ENCODE measurements around the gene MEGF6.

The MEGF6 gene

GRCh38 chr1:3478187-3478586 lies 133.1 kb downstream of the MEGF6 start:
- DNase-seq = no peak

DNA sequence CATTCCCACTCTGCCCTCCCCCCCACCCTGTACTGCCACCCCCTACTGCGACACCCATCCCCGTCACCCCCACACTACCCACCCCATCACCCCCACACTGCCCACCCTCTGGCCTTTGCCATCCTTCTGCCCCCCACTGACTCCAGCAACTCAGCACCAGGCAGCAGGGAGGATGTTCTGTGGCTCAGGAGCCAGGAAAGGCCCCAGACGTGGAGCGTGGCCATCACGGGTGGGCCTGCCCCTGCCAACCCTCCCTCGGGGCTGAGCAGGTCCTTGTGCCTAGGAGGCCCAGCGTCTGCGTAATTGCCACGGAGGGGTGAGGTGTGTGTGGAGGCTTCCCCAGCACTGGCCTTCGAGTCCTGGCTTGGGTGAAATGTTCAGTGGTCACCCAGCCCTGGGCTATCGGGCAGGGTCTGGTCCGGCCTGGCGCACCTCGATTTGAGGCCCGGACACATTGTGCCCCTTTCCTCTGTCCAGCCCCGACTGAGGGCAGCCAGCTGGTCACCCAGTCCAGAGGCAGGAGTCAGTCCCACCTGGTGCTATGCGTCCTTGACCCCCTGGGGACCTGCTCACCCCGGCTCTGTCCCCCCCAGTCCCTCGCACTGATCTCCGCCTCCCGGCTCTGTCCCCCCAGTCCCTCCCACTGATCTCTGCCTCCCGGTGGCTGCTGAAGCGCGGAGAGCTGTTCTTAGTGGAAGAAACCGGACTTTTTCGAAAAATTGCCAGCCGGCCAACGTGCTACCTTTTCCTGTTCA lies 133.9 kb downstream of the MEGF6 start:
- no peak for DNase-seq

DNA sequence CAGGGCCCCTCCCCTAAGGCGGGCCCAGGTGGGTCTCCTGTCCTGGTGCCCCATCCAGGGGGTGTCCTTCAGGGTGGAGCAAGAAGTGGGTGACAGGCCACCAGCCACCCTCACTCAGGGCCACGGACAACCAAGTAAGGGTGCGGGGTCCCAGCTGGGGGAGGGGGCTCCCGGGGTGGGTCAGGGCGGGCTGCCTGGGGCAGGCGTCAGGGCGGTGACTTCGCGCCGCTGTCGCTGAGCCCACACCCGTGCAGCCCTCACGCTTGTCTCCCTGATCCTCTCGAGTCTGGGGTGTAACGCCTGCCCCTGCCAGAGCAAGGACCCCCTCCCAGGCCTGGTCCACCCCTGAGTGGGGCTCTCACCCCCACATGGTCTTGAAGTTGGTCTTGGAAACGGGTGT lies 134.6 kb downstream of the MEGF6 start:
- no peak for DNase-seq

GRCh38 chr1:3475839-3476573 lies 135.3 kb downstream of the MEGF6 start:
- no peak for DNase-seq

- no peak for DNase-seq
Observed at GRCh38 chr1:3474421-3474820, 136.9 kb downstream of the MEGF6 start.

GRCh38 chr1:3474016-3474415 lies 137.3 kb downstream of the MEGF6 start:
- no peak for DNase-seq

GRCh38 chr1:3473381-3473844 lies 137.9 kb downstream of the MEGF6 start:
- no peak for DNase-seq

- no peak for DNase-seq
Observed at GRCh38 chr1:3472906-3473305, 138.4 kb downstream of the MEGF6 start.

- no peak for DNase-seq
Observed at GRCh38 chr1:3472088-3472850, 139.0 kb downstream of the MEGF6 start.

GRCh38 chr1:3471356-3472087 lies 139.8 kb downstream of the MEGF6 start:
- DNase-seq = no peak

GRCh38 chr1:3470650-3471355 lies 140.5 kb downstream of the MEGF6 start:
- DNase-seq = no peak

GRCh38 chr1:3469849-3470649 lies 141.3 kb downstream of the MEGF6 start:
- DNase-seq = no peak

DNA sequence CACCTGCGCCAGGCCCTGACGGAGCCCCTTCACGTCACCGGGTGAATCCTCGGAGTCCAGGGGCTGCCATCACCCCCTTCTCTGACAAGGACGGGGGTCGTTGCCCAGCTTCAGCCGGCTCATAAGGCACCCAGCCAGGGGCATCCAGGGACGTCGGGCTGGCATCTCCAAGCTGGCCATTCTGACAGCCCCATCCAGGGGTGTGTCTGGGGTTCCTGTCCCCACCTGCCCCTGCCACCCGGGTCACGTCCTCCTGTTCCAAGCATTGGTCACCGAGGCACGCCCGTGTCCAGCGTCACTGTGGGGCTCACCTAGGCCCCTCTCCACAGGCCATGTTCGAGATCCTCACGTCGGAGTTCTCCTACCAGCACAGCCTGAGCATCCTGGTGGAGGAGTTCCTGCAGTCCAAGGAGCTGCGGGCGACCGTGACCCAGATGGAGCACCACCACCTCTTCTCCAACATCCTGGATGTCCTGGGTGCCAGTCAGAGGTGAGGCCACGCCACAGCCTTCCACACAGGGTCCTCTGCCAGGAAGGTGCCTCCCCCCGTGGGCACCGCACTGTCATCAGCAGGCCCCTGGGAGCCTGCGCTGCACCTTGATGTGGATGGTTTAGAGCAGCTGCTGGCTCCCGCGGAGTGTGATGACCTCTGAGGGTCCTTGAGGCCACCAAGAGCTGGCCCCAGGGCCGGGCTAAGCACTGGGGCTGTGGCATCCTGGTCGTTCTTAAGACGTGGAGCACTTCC lies 142.0 kb downstream of the MEGF6 start:
- no peak for DNase-seq

- no peak for DNase-seq
Observed at GRCh38 chr1:3468236-3469103, 142.8 kb downstream of the MEGF6 start.

GRCh38 chr1:3467096-3468036 lies 143.9 kb downstream of the MEGF6 start:
- DNase-seq = no peak

GRCh38 chr1:3466366-3467075 lies 144.8 kb downstream of the MEGF6 start:
- no peak for DNase-seq

GRCh38 chr1:3465935-3466321 lies 145.4 kb downstream of the MEGF6 start:
- DNase-seq = no peak
